Panc1 (cell line): Measurements from ENCODE around the gene USP16. TPM values are rescaled to one million over a fixed set of nuclear protein-coding genes. Genes with fewer than 3 reads are reported as not detected.

ENCODE experiments used
- ATAC-seq: fragments of 200-7000 bp; cut with Tn5 transposase; 2 replicates; pipeline ENCODE4 v1.9.1; 2020; ENCODE audit warnings: mild to moderate bottlenecking, moderate library complexity
- BruUV-seq: library from RNA; stranded (reverse); fragments of 400-500 nt; replicated peaks from 2 replicates; lab custom pipeline; 2021; lab: Mats Ljungman, UMichigan
- CTCF ChIA-PET: fragments of 300-600 bp; sonication (Branson Sonifier 250); formaldehyde crosslinking; loops from one replicate; lab custom pipeline; 2022; ENCODE audit warnings: antibody characterized with exemption; lab: Charles Lee
- POLR2A ChIA-PET: fragments of 300-600 bp; sonication (Branson Sonifier 250); formaldehyde crosslinking; loops from one replicate; lab custom pipeline; 2022; ENCODE audit warnings: antibody characterized with exemption; lab: Charles Lee
- DNase-seq: peaks from one replicate; pipeline ENCODE4 v3.0.0-alpha.2; 2010; ENCODE audit warnings: low read depth, low spot score
- H3K27ac ChIP-seq: 2 replicates; pipeline ENCODE4 v1.5.1; 2011; ENCODE audit warnings: mild to moderate bottlenecking, low read length, inconsistent platforms
- H3K27me3 ChIP-seq: fragments of 200-500 bp; sonication (Bioruptor generic); 2 replicates; pipeline ENCODE4 v1.6.0; 2014; ENCODE audit warnings: low read length, inconsistent platforms; ENCODE audit not compliant: control insufficient read depth, insufficient read depth
- H3K36me3 ChIP-seq: fragments of 200-500 bp; sonication (Bioruptor generic); 2 replicates; pipeline ENCODE4 v1.5.1; 2014; ENCODE audit warnings: inconsistent platforms, mild to moderate bottlenecking, low read length, moderate library complexity; ENCODE audit not compliant: control insufficient read depth, insufficient read depth
- H3K4me1 ChIP-seq: 2 replicates; pipeline ENCODE4 v1.5.1; 2011; ENCODE audit warnings: inconsistent platforms, mild to moderate bottlenecking, low read length, moderate library complexity; ENCODE audit not compliant: control insufficient read depth, insufficient read depth
- H3K4me3 ChIP-seq, 2 experiments: 2 replicates each; pipeline ENCODE4 v1.5.1; 2011 to 2012; ENCODE audit warnings: low read depth in 2 of 2, low read length in 2 of 2, mild to moderate bottlenecking in 2 of 2, inconsistent platforms in 1 of 2, moderate library complexity in 1 of 2
- H3K9me3 ChIP-seq: fragments of 200-500 bp; sonication (Bioruptor generic); 2 replicates; pipeline ENCODE4 v1.5.1; 2014; ENCODE audit warnings: low read depth, mild to moderate bottlenecking, inconsistent platforms, low read length, moderate library complexity; ENCODE audit not compliant: control insufficient read depth, insufficient read depth
- POLR2AphosphoS5 ChIP-seq: IDR thresholded peaks from 2 replicates; pipeline ENCODE4 v1.6.1; 2012; ENCODE audit warnings: mild to moderate bottlenecking, low read depth, low read length, moderate library complexity
- SIN3A ChIP-seq: IDR thresholded peaks from 2 replicates; pipeline ENCODE4 v1.6.1; 2012; ENCODE audit warnings: low read depth, mild to moderate bottlenecking, low read length, moderate library complexity, borderline replicate concordance; ENCODE audit not compliant: insufficient read depth
- TCF7L2 ChIP-seq: IDR thresholded peaks from 2 replicates; pipeline ENCODE4 v1.6.1; 2011; ENCODE audit warnings: mild to moderate bottlenecking, low read depth, low read length, inconsistent platforms
- in situ Hi-C: cut with HindIII; loops from 2 replicates; pipeline ENCODE4 v1.10.0; 2016; ENCODE audit warnings: low sequenced_read_pairs, low pct_unique_long_range_greater_than_20kb
- intact Hi-C: fragments of 100-400 bp; cut with micrococcal nuclease; formaldehyde crosslinking; loops from one replicate; pipeline ENCODE4 v1.10.0; 2022; ENCODE audit not compliant: unreplicated experiment
- total RNA-seq: library from RNA; stranded (reverse); gene quantifications from one replicate; pipeline ENCODE4 v1.2.1, GENCODE V29; 2021; ENCODE audit not compliant: unreplicated experiment
- TF ChIP-seq, protein P1 (sequence below), 2 experiments: IDR thresholded peaks; 2 replicates each; pipeline ENCODE4 v1.6.1; 2011 to 2012; ENCODE audit warnings: low read depth in 2 of 2, control low read depth in 1 of 2, low read length in 1 of 2, mild to moderate bottlenecking in 1 of 2, moderate library complexity in 1 of 2; ENCODE audit not compliant: insufficient read depth in 1 of 2
- TF ChIP-seq, protein P2 (sequence below): fragments of 450-650 bp; IDR thresholded peaks from 2 replicates; pipeline ENCODE4 v1.5.1; 2017; ENCODE audit warnings: mild to moderate bottlenecking

Gene USP16
- total RNA-seq, 1 experiment from 2014 or later: 26.6 TPM

DNA sequence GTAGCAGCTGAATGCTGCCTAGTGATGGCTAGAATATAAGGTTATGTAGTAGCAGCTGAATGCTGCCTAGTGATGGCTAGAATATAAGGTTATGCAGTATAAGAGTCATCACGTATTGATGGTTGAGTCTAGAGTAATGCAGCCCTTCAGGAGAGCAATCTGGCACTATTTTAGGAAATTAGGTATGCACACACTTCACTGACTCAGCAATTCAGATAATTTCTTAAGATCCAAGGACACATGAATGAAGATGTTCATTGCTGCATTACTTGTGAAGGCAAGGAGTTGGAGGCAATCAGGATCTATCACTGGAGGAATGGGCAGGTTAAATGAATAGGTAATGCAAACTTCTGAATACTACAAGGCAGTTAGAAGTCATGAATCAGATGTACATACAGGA, 45.4 kb upstream of the USP16 start:
- Histone ChIP-seq H3K4me1 (no peaks in the 10 kb centered on the region), H3K9me3 (no peaks in the 10 kb centered on the region), H3K27me3 (no peaks in the 10 kb centered on the region), H3K4me3 (no peak overlapping the region), H3K36me3 (peaks cover 4% of the 10 kb centered on the region; the same call in 1 of the 2 replicates), H3K27ac (no peak overlapping the region)
- no TSS peak for BruUV-seq
- no peak for DNase-seq
- ATAC-seq: no peak
- intact Hi-C loops (no loop called here), in situ Hi-C loops (no loop called here)
- POLR2A ChIA-PET: no interaction called here
- CTCF ChIA-PET: no interaction called here
- TF ChIP-seq TCF7L2 (no peak), SIN3A (no peak), POLR2AphosphoS5 (no peak)
- TF ChIP-seq, protein P1, sequence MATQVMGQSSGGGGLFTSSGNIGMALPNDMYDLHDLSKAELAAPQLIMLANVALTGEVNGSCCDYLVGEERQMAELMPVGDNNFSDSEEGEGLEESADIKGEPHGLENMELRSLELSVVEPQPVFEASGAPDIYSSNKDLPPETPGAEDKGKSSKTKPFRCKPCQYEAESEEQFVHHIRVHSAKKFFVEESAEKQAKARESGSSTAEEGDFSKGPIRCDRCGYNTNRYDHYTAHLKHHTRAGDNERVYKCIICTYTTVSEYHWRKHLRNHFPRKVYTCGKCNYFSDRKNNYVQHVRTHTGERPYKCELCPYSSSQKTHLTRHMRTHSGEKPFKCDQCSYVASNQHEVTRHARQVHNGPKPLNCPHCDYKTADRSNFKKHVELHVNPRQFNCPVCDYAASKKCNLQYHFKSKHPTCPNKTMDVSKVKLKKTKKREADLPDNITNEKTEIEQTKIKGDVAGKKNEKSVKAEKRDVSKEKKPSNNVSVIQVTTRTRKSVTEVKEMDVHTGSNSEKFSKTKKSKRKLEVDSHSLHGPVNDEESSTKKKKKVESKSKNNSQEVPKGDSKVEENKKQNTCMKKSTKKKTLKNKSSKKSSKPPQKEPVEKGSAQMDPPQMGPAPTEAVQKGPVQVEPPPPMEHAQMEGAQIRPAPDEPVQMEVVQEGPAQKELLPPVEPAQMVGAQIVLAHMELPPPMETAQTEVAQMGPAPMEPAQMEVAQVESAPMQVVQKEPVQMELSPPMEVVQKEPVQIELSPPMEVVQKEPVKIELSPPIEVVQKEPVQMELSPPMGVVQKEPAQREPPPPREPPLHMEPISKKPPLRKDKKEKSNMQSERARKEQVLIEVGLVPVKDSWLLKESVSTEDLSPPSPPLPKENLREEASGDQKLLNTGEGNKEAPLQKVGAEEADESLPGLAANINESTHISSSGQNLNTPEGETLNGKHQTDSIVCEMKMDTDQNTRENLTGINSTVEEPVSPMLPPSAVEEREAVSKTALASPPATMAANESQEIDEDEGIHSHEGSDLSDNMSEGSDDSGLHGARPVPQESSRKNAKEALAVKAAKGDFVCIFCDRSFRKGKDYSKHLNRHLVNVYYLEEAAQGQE (IDR thresholded peaks at IDR 0.05; ENCODE audit: insufficient read depth in 1 of 2, low read depth in 2 of 2, low read length in 1 of 2): no peak
- TF ChIP-seq, protein P2, sequence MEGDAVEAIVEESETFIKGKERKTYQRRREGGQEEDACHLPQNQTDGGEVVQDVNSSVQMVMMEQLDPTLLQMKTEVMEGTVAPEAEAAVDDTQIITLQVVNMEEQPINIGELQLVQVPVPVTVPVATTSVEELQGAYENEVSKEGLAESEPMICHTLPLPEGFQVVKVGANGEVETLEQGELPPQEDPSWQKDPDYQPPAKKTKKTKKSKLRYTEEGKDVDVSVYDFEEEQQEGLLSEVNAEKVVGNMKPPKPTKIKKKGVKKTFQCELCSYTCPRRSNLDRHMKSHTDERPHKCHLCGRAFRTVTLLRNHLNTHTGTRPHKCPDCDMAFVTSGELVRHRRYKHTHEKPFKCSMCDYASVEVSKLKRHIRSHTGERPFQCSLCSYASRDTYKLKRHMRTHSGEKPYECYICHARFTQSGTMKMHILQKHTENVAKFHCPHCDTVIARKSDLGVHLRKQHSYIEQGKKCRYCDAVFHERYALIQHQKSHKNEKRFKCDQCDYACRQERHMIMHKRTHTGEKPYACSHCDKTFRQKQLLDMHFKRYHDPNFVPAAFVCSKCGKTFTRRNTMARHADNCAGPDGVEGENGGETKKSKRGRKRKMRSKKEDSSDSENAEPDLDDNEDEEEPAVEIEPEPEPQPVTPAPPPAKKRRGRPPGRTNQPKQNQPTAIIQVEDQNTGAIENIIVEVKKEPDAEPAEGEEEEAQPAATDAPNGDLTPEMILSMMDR: no peak

DNA sequence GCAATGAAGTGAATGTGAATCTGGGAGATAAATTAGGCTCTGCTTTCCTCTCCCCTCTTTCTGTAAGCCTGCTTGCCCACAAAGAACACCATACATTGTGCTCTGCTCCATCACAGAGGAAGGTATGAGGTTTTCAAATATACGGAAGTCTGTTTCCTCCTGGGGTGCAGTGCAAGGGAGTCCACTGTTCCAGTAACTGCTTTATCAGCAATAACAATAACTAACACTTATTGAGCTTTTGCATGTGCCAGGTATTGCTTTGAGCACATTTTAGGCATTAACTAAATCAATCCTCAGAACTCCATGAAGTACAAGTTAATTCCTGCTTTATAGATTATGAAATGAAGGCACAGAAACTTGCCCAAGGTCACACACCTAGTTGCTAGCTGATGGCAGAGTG, 41.8 kb upstream of the USP16 start:
- H3K4me1 ChIP-seq: no peaks in the 10 kb centered on the region
- BruUV-seq: no TSS peak
- intact Hi-C loops (no loop called here), in situ Hi-C loops (no loop called here)
- no peaks in the 10 kb centered on the region for H3K9me3 ChIP-seq
- H3K36me3 ChIP-seq: peaks cover 10% of the 10 kb centered on the region; the same call in 1 of the 2 replicates
- DNase-seq (no peak), ATAC-seq (no peak)
- CTCF ChIA-PET: no interaction called here
- TF ChIP-seq, protein P2: no peak
- TF ChIP-seq, protein P1 (IDR thresholded peaks at IDR 0.05; ENCODE audit: insufficient read depth in 1 of 2, low read depth in 2 of 2, low read length in 1 of 2): no peak
- TF ChIP-seq SIN3A: no peak
- no peak for TF ChIP-seq TCF7L2
- no peak for TF ChIP-seq POLR2AphosphoS5
- POLR2A ChIA-PET: no interaction called here
- no peak overlapping the region for H3K27ac ChIP-seq
- H3K4me3 ChIP-seq: no peak overlapping the region
- H3K27me3 ChIP-seq: no peaks in the 10 kb centered on the region
